ENCODE measurements around the gene CDK10. TPM values are rescaled to one million over a fixed set of nuclear protein-coding genes. Genes with fewer than 3 reads are reported as not detected.

Gene CDK10
- total RNA-seq, 1 donor from 2014 or later = 56.9 TPM

DNA sequence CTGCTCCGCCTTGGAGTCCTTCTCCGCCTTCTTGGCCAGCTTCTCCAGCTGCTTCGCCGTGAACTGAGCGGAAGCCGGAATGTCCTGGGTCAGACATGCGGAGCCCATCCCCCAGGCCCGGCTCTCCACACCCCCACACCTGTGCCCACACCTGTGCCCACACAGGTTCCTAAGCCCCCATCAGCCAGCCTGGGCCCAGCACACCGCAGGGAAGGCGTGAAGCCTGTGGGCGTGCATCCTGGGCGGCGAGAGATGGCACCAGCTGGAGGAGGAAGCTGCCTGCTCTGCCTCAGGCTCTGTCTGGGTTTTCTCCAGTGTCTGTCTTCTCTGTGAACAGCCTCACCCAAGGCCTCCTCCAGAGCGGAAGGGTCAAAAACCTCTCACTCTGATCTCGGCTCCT is 34.9 kb upstream of the CDK10 start:
- Mint-ChIP-seq H3K27ac (ENCODE audit: unreplicated experiment) (no peak overlapping the region), H3K9me3 (ENCODE audit: unreplicated experiment) (peaks cover 1% of the 10 kb centered on the region), H3K4me3 (ENCODE audit: unreplicated experiment) (no peak overlapping the region), H3K27me3 (ENCODE audit: unreplicated experiment) (peaks cover 2% of the 10 kb centered on the region), H3K4me1 (ENCODE audit: low read depth, unreplicated experiment) (no peaks in the 10 kb centered on the region), H3K36me3 (ENCODE audit: unreplicated experiment) (no peaks in the 10 kb centered on the region)
- no peak for DNase-seq
- no peak for TF ChIP-seq CTCF (IDR thresholded peaks at IDR 0.05; ENCODE audit: partially characterized antibody, unreplicated experiment)

GRCh38 chr16:89653656-89654295 is 32.7 kb upstream of the CDK10 start:
- no peak for TF ChIP-seq CTCF (IDR thresholded peaks at IDR 0.05; ENCODE audit: partially characterized antibody, unreplicated experiment)
- no peak for DNase-seq

GRCh38 chr16:89655062-89655643 is 31.3 kb upstream of the CDK10 start:
- no peaks in the 10 kb centered on the region for H3K36me3 Mint-ChIP-seq (ENCODE audit: unreplicated experiment)
- H3K27ac Mint-ChIP-seq (ENCODE audit: unreplicated experiment) = no peak overlapping the region
- no peak overlapping the region for H3K4me3 Mint-ChIP-seq (ENCODE audit: unreplicated experiment)
- peaks cover 4% of the 10 kb centered on the region for H3K9me3 Mint-ChIP-seq (ENCODE audit: unreplicated experiment)
- H3K27me3 Mint-ChIP-seq (ENCODE audit: unreplicated experiment) = peaks cover 5% of the 10 kb centered on the region
- H3K4me1 Mint-ChIP-seq (ENCODE audit: low read depth, unreplicated experiment) = peaks cover 5% of the 10 kb centered on the region
- no peak for DNase-seq
- no peak for TF ChIP-seq CTCF (IDR thresholded peaks at IDR 0.05; ENCODE audit: partially characterized antibody, unreplicated experiment)

More at GRCh38 chr16:89653656-89654295, 32.7 kb upstream of the CDK10 start:
- peaks cover 5% of the 10 kb centered on the region for H3K4me1 Mint-ChIP-seq (ENCODE audit: low read depth, unreplicated experiment)
- H3K9me3 Mint-ChIP-seq (ENCODE audit: unreplicated experiment) = peaks cover 6% of the 10 kb centered on the region
- no peaks in the 10 kb centered on the region for H3K36me3 Mint-ChIP-seq (ENCODE audit: unreplicated experiment)
- H3K27me3 Mint-ChIP-seq (ENCODE audit: unreplicated experiment) = peaks cover 5% of the 10 kb centered on the region
- no peak overlapping the region for H3K27ac Mint-ChIP-seq (ENCODE audit: unreplicated experiment)
- no peak overlapping the region for H3K4me3 Mint-ChIP-seq (ENCODE audit: unreplicated experiment)

DNA sequence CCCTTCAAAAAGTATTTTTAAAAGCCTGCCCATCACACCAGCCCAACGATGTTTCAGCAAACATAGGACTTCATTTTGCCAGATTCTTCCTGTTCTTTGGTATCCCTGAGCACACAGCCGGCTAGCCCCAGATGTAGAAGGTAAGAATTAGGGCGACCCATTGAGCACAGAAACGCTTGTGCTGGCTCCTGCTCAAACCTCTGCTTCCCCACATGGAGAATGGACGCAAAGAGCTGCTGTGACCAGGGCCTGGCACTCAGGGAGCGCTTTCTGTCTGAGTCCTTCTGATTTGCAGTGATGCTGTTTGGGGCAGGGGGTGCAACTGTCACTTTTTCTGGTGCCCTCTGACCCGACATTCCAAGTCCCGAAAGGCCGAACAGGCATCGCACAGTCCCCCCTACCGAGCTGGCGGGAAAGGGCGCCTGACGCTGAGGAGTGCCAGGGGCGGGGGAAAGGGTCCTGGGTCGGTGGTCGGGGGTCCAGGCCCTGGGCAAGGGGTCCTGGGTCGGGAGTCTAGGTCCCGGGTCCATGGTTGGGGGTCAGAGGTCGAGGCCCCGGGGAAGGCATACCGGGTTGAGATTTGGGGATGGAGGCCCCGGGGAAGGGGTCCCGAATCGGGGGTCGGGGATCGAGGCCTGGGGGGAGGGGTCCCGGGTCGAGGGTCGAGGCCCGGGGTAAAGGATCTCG is 29.9 kb upstream of the CDK10 start:
- Mint-ChIP-seq H3K27me3 (ENCODE audit: unreplicated experiment) (peaks cover 5% of the 10 kb centered on the region), H3K4me1 (ENCODE audit: low read depth, unreplicated experiment) (peaks cover 5% of the 10 kb centered on the region), H3K4me3 (ENCODE audit: unreplicated experiment) (peak overlapping the region; percentile 74), H3K27ac (ENCODE audit: unreplicated experiment) (no peak overlapping the region), H3K9me3 (ENCODE audit: unreplicated experiment) (peaks cover 6% of the 10 kb centered on the region), H3K36me3 (ENCODE audit: unreplicated experiment) (peaks cover 6% of the 10 kb centered on the region)
- DNase-seq = no peak
- TF ChIP-seq CTCF (IDR thresholded peaks at IDR 0.05; ENCODE audit: partially characterized antibody, unreplicated experiment) = no peak

All from glutamatergic neuron (in vitro differentiated cells).